GM12878 (cell line): ENCODE data around the gene CDC25C. TPM values are rescaled to one million over a fixed set of nuclear protein-coding genes. Genes with fewer than 3 reads are reported as not detected.

ENCODE experiments used
- ATAC-seq: fragments of 200-7000 bp; cut with Tn5 transposase; 3 replicates; pipeline ENCODE4 v1.9.1; 2020; ENCODE audit warnings: mild to moderate bottlenecking, moderate library complexity
- BruUV-seq: library from RNA; stranded (reverse); fragments of 400-500 nt; replicated peaks from 2 replicates; lab custom pipeline; 2021; lab: Mats Ljungman, UMichigan
- CTCF ChIA-PET: fragments of 300-600 bp; sonication (Branson Sonifier 250); formaldehyde crosslinking; extraction: SDS; loops from one replicate; lab custom pipeline; 2021; ENCODE audit warnings: inconsistent platforms; lab: Yijun Ruan, JAX
- POLR2A ChIA-PET: fragments of 350-600 bp; formaldehyde crosslinking; extraction: SDS; loops from one replicate; lab custom pipeline; 2021; ENCODE audit warnings: inconsistent platforms; lab: Charles Lee
- RAD21 ChIA-PET: fragments of 300-600 bp; sonication (Branson Sonifier 250); formaldehyde crosslinking; loops from one replicate; lab custom pipeline; 2023; ENCODE audit warnings: antibody characterized with exemption; ENCODE audit not compliant: unreplicated experiment; lab: Charles Lee
- SMC1A ChIA-PET: fragments of 300-600 bp; sonication (Branson Sonifier 250); formaldehyde crosslinking; loops from one replicate; lab custom pipeline; 2023; ENCODE audit not compliant: unreplicated experiment, uncharacterized antibody; lab: Charles Lee
- DNase-seq: peaks from one replicate; pipeline ENCODE4 v3.0.0-alpha.2; 2011; ENCODE audit warnings: low read depth, low spot score
- FAIRE-seq: peaks from 3 replicates; lab custom pipeline; 2011; peaks lifted over from hg19 to GRCh38; lab: Jason Lieb, UNC
- H2AFZ ChIP-seq: 2 replicates; pipeline ENCODE4 v1.6.0; 2011; ENCODE audit warnings: low read depth, low read length, control low read depth; ENCODE audit not compliant: control insufficient read depth
- H3K27ac ChIP-seq: 2 replicates; pipeline ENCODE4 v1.5.1; 2011; ENCODE audit warnings: control low read depth; ENCODE audit not compliant: control insufficient read depth, insufficient read depth
- H3K27me3 ChIP-seq, 2 experiments: replicated peaks in 1 of 2; 2 replicates each; pipeline versions ENCODE4 v1.6.0 to v1.6.1; 2011; ENCODE audit warnings: low read length in 1 of 2; ENCODE audit not compliant: control insufficient read depth in 2 of 2, insufficient read depth in 2 of 2
- H3K36me3 ChIP-seq, 2 experiments: 2 replicates each; pipeline ENCODE4 v1.5.1; 2011; ENCODE audit warnings: low read length in 1 of 2; ENCODE audit not compliant: control insufficient read depth in 2 of 2, insufficient read depth in 2 of 2
- H3K4me1 ChIP-seq: 2 replicates; pipeline ENCODE4 v1.6.1; 2011; ENCODE audit warnings: mild to moderate bottlenecking, low read length, moderate library complexity, mixed read lengths; ENCODE audit not compliant: control insufficient read depth, insufficient read depth
- H3K4me2 ChIP-seq: 2 replicates; pipeline ENCODE4 v1.6.0; 2011; ENCODE audit warnings: control low read depth; ENCODE audit not compliant: control insufficient read depth, insufficient read depth
- H3K4me3 ChIP-seq: fragments of 200-600 bp; sonication (generic); 2 replicates; pipeline ENCODE4 v1.5.1; 2016
- H3K79me2 ChIP-seq: 2 replicates; pipeline ENCODE4 v1.6.0; 2011; ENCODE audit warnings: low read length; ENCODE audit not compliant: control insufficient read depth, insufficient read depth
- H3K9ac ChIP-seq: 2 replicates; pipeline ENCODE4 v1.8.0; 2011; ENCODE audit warnings: low read length, control low read depth, mixed read lengths; ENCODE audit not compliant: control insufficient read depth, insufficient read depth
- H3K9me3 ChIP-seq: replicated peaks from 3 replicates; pipeline ENCODE4 v1.5.1; 2011; ENCODE audit warnings: mild to moderate bottlenecking, low read length; ENCODE audit not compliant: control insufficient read depth, insufficient read depth
- H4K20me1 ChIP-seq: 2 replicates; pipeline ENCODE4 v1.6.0; 2011; ENCODE audit not compliant: control insufficient read depth, insufficient read depth
- EP300 ChIP-seq, 2 experiments: fragments of 150-350 bp in 1 of 2; IDR thresholded peaks; 2 replicates each; pipeline ENCODE4 v1.6.1; 2011 to 2012; ENCODE audit warnings: low read depth in 2 of 2, low read length in 2 of 2, borderline replicate concordance in 1 of 2, improper control_type of control experiment in 1 of 2, inconsistent platforms in 1 of 2; ENCODE audit not compliant: control insufficient read depth in 1 of 2
- ESRRA ChIP-seq: IDR thresholded peaks from 2 replicates; pipeline ENCODE4 v1.6.1; 2012; ENCODE audit warnings: mild to moderate bottlenecking, low read length, improper control_type of control experiment
- GATAD2B ChIP-seq: fragments of 450-650 bp; conservative IDR thresholded peaks from 2 replicates; pipeline ENCODE4 v1.6.1; 2017; ENCODE audit warnings: low read depth, mild to moderate bottlenecking, moderate library complexity
- MEF2A ChIP-seq: IDR thresholded peaks from 2 replicates; pipeline ENCODE4 v1.6.1; 2011; ENCODE audit warnings: low read depth, mild to moderate bottlenecking, low read length, moderate library complexity; ENCODE audit not compliant: insufficient read depth
- MTA2 ChIP-seq: fragments of 450-650 bp; IDR thresholded peaks from 2 replicates; pipeline ENCODE4 v1.6.1; 2016; ENCODE audit warnings: low read depth, mild to moderate bottlenecking, moderate library complexity
- NFXL1 ChIP-seq: fragments of 450-650 bp; IDR thresholded peaks from 2 replicates; pipeline ENCODE4 v1.6.1; 2017; ENCODE audit warnings: antibody characterized with exemption, mild to moderate bottlenecking, borderline replicate concordance
- NR2C1 ChIP-seq: fragments of 450-650 bp; IDR thresholded peaks from 2 replicates; pipeline ENCODE4 v1.6.1; 2017; ENCODE audit warnings: antibody characterized with exemption, mild to moderate bottlenecking, moderate library complexity
- SIN3A ChIP-seq: IDR thresholded peaks from 2 replicates; pipeline ENCODE4 v1.6.1; 2012; ENCODE audit warnings: low read depth, low read length, improper control_type of control experiment
- SMARCA5 ChIP-seq: fragments of 450-650 bp; IDR thresholded peaks from 2 replicates; pipeline ENCODE4 v1.6.1; 2017; ENCODE audit warnings: mild to moderate bottlenecking
- ZNF217 ChIP-seq: fragments of 450-650 bp; IDR thresholded peaks from 2 replicates; pipeline ENCODE4 v1.6.1; 2017; ENCODE audit warnings: antibody characterized with exemption, mild to moderate bottlenecking
- ZZZ3 ChIP-seq: IDR thresholded peaks from 2 replicates; pipeline ENCODE4 v1.6.1; 2011; ENCODE audit warnings: low read depth; ENCODE audit not compliant: control insufficient read depth, insufficient read length
- in situ Hi-C: fragments of 300-500 bp; cut with MboI; formaldehyde crosslinking; loops from 9 replicates; pipeline ENCODE4 v1.14.3; 2018; ENCODE audit warnings: mixed read lengths
- intact Hi-C: fragments of 100-400 bp; cut with micrococcal nuclease; formaldehyde crosslinking; loops from one replicate; pipeline ENCODE4 v1.14.2; 2022; ENCODE audit not compliant: unreplicated experiment
- polyA plus RNA-seq, 11 experiments: library from polyadenylated mRNA; depleted of rRNA in 4 of 11; unstranded in 6 of 11; stranded (reverse) in 5 of 11; fragments of >200 nt; fragmentation: Nextera tagmentation in 4 of 11; fragmentation: Illumina TruSeq in 1 of 11; extraction: Ambion mirVana in 4 of 11; extraction: Trizol in 1 of 11; gene quantifications; 1 replicate in 1 of 11; 2 replicates in 10 of 11; pipeline versions ENCODE4 v1.2.1 to v1.2.3, GENCODE V29; 2011 to 2016; ENCODE audit warnings: inconsistent platforms in 2 of 11, missing spikeins in 2 of 11, low read depth in 1 of 11
- total RNA-seq, 4 experiments: library from RNA; depleted of rRNA in 3 of 4; stranded (reverse); fragments of >200 nt in 3 of 4; fragmentation: Illumina TruSeq in 1 of 4; extraction: Trizol in 1 of 4; gene quantifications; 2 replicates each; pipeline versions ENCODE4 v1.2.1 to v1.2.3, GENCODE V29; 2013 to 2021
- TF ChIP-seq, protein P1 (sequence below): fragments of 450-650 bp; conservative IDR thresholded peaks from 2 replicates; pipeline ENCODE4 v1.6.1; 2017; ENCODE audit warnings: mild to moderate bottlenecking, moderate library complexity
- TF ChIP-seq, protein P2 (sequence below): IDR thresholded peaks from 2 replicates; pipeline ENCODE4 v1.6.1; 2011; ENCODE audit warnings: low read depth, low read length, improper control_type of control experiment, borderline replicate concordance
- TF ChIP-seq, protein P3 (sequence below): IDR thresholded peaks from 2 replicates; pipeline ENCODE4 v1.6.1; 2011; ENCODE audit warnings: mild to moderate bottlenecking, low read depth, low read length, moderate library complexity; ENCODE audit not compliant: insufficient replicate concordance
- TF ChIP-seq, protein P4 (sequence below): IDR thresholded peaks from 2 replicates; pipeline ENCODE4 v1.6.1; 2012; ENCODE audit warnings: low read depth, low read length, improper control_type of control experiment

CDC25C gene
- total and polyA plus RNA-seq, 10 of the 15 experiments (the other 5 are each of a cell fraction or from before 2014, with no cell fraction given) = 9.2 to 30.7 (median 14.9) TPM

DNA sequence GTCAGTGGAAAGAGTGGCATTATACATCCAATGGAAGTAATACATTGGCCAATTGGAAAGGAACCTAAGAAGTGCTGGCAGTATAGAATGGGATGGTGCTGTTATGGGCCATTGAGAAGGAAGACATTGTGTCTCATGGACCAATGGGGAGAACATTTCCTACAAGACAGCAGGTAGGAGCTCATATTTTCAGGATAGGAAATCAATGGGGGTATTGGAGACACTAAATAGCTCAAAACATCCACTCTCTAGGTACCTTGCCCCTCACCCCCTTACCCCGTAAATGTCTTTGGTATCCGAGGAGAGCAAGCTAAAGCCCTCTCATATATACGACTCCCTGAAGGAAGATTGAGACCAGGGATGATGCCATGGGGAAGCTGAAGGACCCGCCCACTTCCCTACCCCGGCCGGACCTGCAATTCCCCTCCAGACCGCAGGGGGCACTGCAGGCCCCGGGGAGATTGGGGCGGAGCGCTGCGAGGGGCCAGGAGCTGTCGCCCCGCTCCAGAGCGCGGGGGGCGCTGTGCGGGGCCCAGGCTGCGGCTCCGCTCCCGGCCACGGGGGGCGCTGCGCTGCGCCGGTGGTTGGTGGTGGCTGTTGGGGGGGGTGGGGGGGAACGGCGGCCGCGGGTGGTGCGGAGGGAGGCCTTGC, 20.6 kb upstream of the CDC25C start, which contains the start of gene KDM3B (continued):
- TF ChIP-seq, protein P1, sequence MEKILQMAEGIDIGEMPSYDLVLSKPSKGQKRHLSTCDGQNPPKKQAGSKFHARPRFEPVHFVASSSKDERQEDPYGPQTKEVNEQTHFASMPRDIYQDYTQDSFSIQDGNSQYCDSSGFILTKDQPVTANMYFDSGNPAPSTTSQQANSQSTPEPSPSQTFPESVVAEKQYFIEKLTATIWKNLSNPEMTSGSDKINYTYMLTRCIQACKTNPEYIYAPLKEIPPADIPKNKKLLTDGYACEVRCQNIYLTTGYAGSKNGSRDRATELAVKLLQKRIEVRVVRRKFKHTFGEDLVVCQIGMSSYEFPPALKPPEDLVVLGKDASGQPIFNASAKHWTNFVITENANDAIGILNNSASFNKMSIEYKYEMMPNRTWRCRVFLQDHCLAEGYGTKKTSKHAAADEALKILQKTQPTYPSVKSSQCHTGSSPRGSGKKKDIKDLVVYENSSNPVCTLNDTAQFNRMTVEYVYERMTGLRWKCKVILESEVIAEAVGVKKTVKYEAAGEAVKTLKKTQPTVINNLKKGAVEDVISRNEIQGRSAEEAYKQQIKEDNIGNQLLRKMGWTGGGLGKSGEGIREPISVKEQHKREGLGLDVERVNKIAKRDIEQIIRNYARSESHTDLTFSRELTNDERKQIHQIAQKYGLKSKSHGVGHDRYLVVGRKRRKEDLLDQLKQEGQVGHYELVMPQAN = no peak
- TF ChIP-seq, protein P2, sequence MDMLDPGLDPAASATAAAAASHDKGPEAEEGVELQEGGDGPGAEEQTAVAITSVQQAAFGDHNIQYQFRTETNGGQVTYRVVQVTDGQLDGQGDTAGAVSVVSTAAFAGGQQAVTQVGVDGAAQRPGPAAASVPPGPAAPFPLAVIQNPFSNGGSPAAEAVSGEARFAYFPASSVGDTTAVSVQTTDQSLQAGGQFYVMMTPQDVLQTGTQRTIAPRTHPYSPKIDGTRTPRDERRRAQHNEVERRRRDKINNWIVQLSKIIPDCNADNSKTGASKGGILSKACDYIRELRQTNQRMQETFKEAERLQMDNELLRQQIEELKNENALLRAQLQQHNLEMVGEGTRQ = no peak
- TF ChIP-seq SMARCA5 = peak; percentile 100
- TF ChIP-seq, all 136 proteins: peak for 43

DNA sequence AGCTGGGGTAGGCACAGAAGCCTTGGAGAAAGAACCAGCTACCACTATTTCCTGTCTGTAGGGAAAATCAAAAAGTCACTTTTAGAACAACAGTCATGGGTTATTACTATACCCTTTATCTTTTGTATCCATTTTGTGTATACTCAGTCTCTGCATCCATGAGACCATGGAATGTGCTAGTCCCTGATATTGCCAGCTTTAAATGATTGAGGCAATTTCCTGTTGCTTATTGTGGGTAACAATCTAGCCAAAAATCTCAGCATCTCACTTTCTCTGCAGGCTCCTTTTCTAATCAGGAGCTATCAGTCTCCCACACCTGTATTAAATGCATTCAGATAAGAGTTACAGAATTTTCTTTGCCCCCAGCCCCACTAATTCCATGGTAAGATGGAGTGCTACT, 19.9 kb upstream of the CDC25C start:
- Histone ChIP-seq H3K79me2 (peaks cover 39% of the 10 kb centered on the region), H3K36me3 (peaks cover 8 to 15% of the 10 kb centered on the region in 2 experiments; a peak in 3 of 4 replicates), H3K4me2 (no peak overlapping the region), H3K9ac (no peak overlapping the region), H3K27ac (no peak overlapping the region), H3K4me1 (peaks cover 3% of the 10 kb centered on the region), H2AFZ (no peak overlapping the region), H3K9me3 (no peaks in the 10 kb centered on the region), H3K4me3 (no peak overlapping the region), H4K20me1 (no peaks in the 10 kb centered on the region), H3K27me3 (no peaks in the 10 kb centered on the region)
- SMC1A ChIA-PET = interaction anchor here (1.7 to 6.5 kb wide), 3 partner anchors 12 to 20 kb away, joined by 5 to 102 read pairs (median 36); partner anchors contain the start of genes CDC25C and FAM53C
- CTCF ChIA-PET = interaction anchor here (0.5 to 7.7 kb wide), 23 partner anchors 10 to 224 kb away, joined by 3 to 266 read pairs (median 4); partner anchors contain the start of genes BRD8, CDC23, CDC25C and ETF1
- TF ChIP-seq NFXL1 (no peak), NR2C1 (no peak), MEF2A (no peak), ZNF217 (no peak), GATAD2B (no peak), EP300 (IDR thresholded peaks at IDR 0.05; ENCODE audit: borderline replicate concordance in 1 of 2, control insufficient read depth in 1 of 2, low read depth in 2 of 2, low read length in 2 of 2) (no peak), MTA2 (no peak), ESRRA (no peak), ZZZ3 (no peak), SIN3A (no peak)
- TF ChIP-seq, protein P3, sequence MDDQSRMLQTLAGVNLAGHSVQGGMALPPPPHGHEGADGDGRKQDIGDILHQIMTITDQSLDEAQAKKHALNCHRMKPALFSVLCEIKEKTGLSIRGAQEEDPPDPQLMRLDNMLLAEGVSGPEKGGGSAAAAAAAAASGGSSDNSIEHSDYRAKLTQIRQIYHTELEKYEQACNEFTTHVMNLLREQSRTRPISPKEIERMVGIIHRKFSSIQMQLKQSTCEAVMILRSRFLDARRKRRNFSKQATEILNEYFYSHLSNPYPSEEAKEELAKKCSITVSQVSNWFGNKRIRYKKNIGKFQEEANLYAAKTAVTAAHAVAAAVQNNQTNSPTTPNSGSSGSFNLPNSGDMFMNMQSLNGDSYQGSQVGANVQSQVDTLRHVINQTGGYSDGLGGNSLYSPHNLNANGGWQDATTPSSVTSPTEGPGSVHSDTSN = no peak
- TF ChIP-seq, protein P4, sequence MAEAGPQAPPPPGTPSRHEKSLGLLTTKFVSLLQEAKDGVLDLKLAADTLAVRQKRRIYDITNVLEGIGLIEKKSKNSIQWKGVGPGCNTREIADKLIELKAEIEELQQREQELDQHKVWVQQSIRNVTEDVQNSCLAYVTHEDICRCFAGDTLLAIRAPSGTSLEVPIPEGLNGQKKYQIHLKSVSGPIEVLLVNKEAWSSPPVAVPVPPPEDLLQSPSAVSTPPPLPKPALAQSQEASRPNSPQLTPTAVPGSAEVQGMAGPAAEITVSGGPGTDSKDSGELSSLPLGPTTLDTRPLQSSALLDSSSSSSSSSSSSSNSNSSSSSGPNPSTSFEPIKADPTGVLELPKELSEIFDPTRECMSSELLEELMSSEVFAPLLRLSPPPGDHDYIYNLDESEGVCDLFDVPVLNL = no peak
- no peak for DNase-seq
- RAD21 ChIA-PET = interaction anchor here (0.8 to 4.0 kb wide), 5 partner anchors 12 to 173 kb away, joined by 3 to 22 read pairs (median 3); partner anchors contain the start of genes BRD8, FAM53C and KIF20A
- intact Hi-C loops (loop anchor here (10.0 kb wide), 1 partner anchor 317 kb away; the partner anchor contains the start of gene FAM13B), in situ Hi-C loops (no loop called here)
- no TSS peak for BruUV-seq
- POLR2A ChIA-PET = interaction anchor here (4.5 to 8.9 kb wide), 2 partner anchors 13 to 20 kb away, joined by 33 to 143 read pairs; partner anchors contain the start of genes CDC25C and FAM53C
- FAIRE-seq = no peak
- no peak for ATAC-seq
